Immature natural killer cell (primary cell): ENCODE data around the gene RPSA. TPM values are rescaled to one million over a fixed set of nuclear protein-coding genes. Genes with fewer than 3 reads are reported as not detected.
"Not testable (repeated sequence)": the region's sequence is repeated elsewhere in the genome, so short reads cannot be mapped to it uniquely, and the experiment has no call there.

Experiments
- DNase-seq, 3 donors: peaks; one replicate each; pipeline ENCODE4 v3.0.0; 2022; ENCODE audit warnings: mixed read lengths in 1 of 3
- H3K27ac Mint-ChIP-seq, 6 donors: one replicate each; pipeline ENCODE4 v1.8.0; 2020; ENCODE audit warnings: mixed read lengths in 6 of 6, mild to moderate bottlenecking in 5 of 6, inconsistent platforms in 4 of 6, moderate library complexity in 3 of 6
- H3K27me3 Mint-ChIP-seq, 3 donors: one replicate each; pipeline ENCODE4 v1.8.0; 2020 to 2021; ENCODE audit warnings: low read depth in 3 of 3, mild to moderate bottlenecking in 3 of 3, mixed read lengths in 3 of 3, moderate library complexity in 3 of 3, inconsistent platforms in 1 of 3
- H3K36me3 Mint-ChIP-seq, 3 donors: one replicate each; pipeline ENCODE4 v1.8.0; 2020; ENCODE audit warnings: mixed read lengths in 3 of 3, inconsistent platforms in 2 of 3, mild to moderate bottlenecking in 2 of 3
- H3K4me1 Mint-ChIP-seq, 2 donors: one replicate each; pipeline ENCODE4 v1.8.0; 2020; ENCODE audit warnings: inconsistent platforms in 2 of 2, mild to moderate bottlenecking in 2 of 2, mixed read lengths in 2 of 2, moderate library complexity in 1 of 2
- H3K4me3 Mint-ChIP-seq, 5 donors: one replicate each; pipeline ENCODE4 v1.8.0; 2020; ENCODE audit warnings: mild to moderate bottlenecking in 5 of 5, mixed read lengths in 5 of 5, inconsistent platforms in 3 of 5, moderate library complexity in 3 of 5
- H3K9me3 Mint-ChIP-seq, 6 donors: one replicate each; pipeline ENCODE4 v1.8.0; 2020; ENCODE audit warnings: mild to moderate bottlenecking in 6 of 6, mixed read lengths in 6 of 6, inconsistent platforms in 4 of 6, moderate library complexity in 3 of 6
- polyA plus RNA-seq, 3 donors: library from polyadenylated mRNA; unstranded; fragments of 300-500 nt; fragmentation: Illumina TruSeq; gene quantifications; one replicate each; pipeline ENCODE4 v1.2.3, GENCODE V29; 2021

The RPSA gene
- polyA plus RNA-seq, 3 donors from 2014 or later, result 496 to 820 (median 547) TPM

DNA sequence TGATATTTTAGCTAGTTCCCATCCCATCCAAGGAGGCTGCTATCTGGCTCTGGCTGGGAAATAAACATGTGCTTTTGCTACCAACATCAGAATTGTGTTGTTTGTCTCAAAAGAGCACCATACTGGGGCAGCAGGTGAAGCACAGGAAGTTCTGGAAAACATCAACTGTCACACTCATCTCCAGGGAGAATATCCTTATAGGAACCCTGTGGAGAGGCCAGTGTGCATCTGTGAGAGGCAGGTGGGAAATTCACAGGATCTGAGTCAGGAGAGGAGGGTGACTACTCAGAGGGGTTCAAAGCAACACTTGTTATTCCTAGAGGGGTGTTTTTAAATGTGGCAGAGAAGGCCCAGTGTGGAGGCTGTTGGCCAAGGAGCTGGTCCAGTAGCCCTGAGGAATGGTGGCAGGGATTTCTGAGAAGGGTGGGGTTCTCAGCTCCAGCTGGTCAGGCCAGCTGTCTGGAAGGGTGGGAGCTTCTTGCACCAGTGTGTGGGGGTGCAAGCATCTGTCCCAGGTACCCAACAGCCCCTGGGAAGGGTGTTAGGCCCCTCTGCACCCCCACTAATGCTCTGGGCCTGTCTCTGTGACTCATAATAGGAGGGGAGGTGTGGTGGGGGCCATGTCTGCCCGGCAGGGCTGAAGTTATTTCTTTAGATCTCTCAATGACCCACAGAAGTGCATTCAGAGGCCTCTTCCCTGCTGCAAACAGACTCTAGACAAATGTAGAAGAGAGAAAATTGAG lies 28.7 kb downstream of the RPSA start:
- no peak for DNase-seq
- Mint-ChIP-seq H3K27ac (no peak overlapping the region), H3K4me3 (no peak overlapping the region)

DNA sequence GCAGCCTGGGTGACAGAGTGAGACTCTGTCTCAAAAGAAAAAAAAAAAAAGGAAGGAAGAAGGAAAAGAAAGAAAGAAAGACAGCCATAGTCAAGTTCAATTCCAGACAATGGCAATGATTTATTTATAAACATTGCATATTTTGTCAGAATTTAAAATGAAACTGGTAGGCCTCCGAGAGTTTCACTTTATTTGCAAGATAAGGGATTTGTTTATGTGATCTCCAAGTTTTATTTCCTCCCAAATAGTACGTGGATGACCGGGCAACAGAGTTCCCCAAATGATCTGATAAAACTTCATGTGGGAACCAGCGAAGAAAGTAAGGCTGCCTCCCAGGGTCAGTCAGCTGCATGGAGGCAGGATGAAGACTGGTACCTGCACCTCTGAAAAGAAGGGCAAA lies 32.4 kb downstream of the RPSA start:
- Mint-ChIP-seq H3K27ac (no peak overlapping the region), H3K4me3 (no peak overlapping the region)

More for the DNA sequence above, 28.7 kb downstream of the RPSA start:
- Mint-ChIP-seq H3K36me3 (no peaks in the 10 kb centered on the region), H3K4me1 (no peaks in the 10 kb centered on the region), H3K27me3 (peaks cover 0 to 4% (median 0%) of the 10 kb centered on the region in 3 donors), H3K9me3 (peaks cover 0 to 3% (median 0%) of the 10 kb centered on the region in 6 donors)

DNA sequence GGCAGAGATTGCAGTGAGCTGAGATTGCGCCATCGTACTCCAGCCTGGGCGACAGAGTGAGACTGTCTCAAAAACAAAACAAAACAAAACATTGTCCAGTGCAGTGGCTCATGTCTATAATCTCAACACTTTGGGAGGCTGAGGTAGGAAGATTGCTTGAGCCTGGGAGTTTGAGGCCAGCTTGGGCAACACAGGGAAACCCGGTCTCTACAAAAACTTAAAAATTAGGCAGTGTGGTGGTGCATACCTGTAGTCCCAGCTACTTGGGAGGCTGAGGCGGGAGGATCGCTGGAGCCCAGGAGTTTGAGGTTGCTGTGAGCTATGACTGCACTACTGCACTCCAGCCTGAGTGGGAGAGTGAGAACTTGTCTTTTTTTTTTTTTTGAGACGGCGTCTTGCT lies 33.8 kb downstream of the RPSA start:
- no peak for DNase-seq
- H3K27ac Mint-ChIP-seq, result no peak overlapping the region
- H3K9me3 Mint-ChIP-seq, result no peaks in the 10 kb centered on the region
- H3K4me1 Mint-ChIP-seq, result no peaks in the 10 kb centered on the region
- H3K4me3 Mint-ChIP-seq, result no peak overlapping the region
- H3K27me3 Mint-ChIP-seq, result peaks cover 3 to 5% (median 4%) of the 10 kb centered on the region in 3 donors
- H3K36me3 Mint-ChIP-seq, result no peaks in the 10 kb centered on the region

More for the DNA sequence above, 32.4 kb downstream of the RPSA start:
- Mint-ChIP-seq H3K9me3 (no peaks in the 10 kb centered on the region), H3K36me3 (no peaks in the 10 kb centered on the region), H3K27me3 (peaks cover 0 to 5% (median 1%) of the 10 kb centered on the region in 3 donors), H3K4me1 (no peaks in the 10 kb centered on the region)
- DNase-seq, result no peak

DNA sequence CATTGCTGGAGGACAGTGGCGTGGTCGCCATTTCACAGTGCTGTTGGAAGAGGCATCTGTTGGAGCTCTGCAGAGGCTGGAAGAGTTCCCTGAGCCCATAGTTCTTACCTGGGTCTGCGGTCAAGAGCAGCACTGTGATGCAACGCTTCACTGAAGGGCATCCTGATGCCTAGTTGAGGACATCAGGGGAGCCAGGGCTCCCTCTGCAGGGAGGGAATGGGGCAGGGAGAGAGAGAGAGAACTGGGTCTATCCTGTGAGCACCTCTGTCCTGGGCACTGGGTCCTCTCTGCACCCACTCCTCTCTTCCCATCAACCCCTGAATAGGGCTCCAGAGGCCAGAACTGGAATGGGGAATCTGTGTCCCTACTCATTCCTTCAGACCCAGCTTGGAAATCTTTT lies 37.0 kb downstream of the RPSA start:
- Mint-ChIP-seq H3K4me1 (no peaks in the 10 kb centered on the region), H3K4me3 (no peak overlapping the region), H3K27me3 (peaks cover 4 to 5% (median 5%) of the 10 kb centered on the region in 3 donors), H3K9me3 (no peaks in the 10 kb centered on the region), H3K36me3 (no peaks in the 10 kb centered on the region), H3K27ac (no peak overlapping the region)
- DNase-seq, result no peak

DNA sequence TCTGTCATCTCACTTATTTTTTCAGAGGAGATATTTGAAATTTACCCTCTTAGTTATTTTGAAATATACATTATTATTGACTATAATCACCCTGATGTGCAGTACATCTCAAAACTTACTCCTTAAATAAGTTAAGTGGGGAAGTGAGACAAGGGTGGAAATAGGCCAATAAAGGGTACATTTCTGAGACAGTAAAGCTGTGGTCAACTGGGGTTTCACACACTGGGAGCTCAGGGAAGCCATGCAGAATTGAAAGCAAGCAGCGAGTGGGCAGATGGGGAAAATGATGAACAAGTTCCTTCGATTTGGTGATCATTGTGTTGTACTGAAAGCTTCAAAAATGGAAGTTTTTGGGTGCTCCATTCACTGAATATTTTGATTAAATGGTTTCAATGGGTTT lies 39.4 kb downstream of the RPSA start:
- Mint-ChIP-seq H3K27me3 (peaks cover 3 to 7% (median 4%) of the 10 kb centered on the region in 3 donors), H3K36me3 (no peaks in the 10 kb centered on the region), H3K4me3 (no peak overlapping the region), H3K4me1 (no peaks in the 10 kb centered on the region), H3K9me3 (no peaks in the 10 kb centered on the region), H3K27ac (no peak overlapping the region)
- no peak for DNase-seq

DNA sequence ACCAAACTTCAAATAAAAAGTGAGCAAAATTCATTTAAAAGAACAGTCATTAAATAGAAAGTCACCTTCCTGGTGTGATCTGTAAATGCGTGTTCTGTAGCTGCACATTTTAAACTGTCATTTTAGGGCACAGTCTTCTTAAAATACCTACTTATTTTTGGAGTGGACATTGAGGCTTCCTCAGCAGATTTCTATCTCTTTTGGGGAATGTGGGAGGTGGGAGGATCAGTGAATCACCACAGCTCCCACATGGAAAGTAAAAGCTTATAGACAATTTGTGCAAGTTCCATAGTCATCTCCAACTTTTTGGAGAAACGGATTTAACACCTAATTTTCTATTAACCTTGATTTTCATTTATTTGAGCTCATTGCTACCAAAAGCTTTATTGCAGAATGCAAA lies 39.9 kb downstream of the RPSA start:
- Mint-ChIP-seq H3K27ac (no peak overlapping the region), H3K36me3 (no peaks in the 10 kb centered on the region), H3K9me3 (no peaks in the 10 kb centered on the region), H3K27me3 (peaks cover 3 to 7% (median 4%) of the 10 kb centered on the region in 3 donors), H3K4me1 (no peaks in the 10 kb centered on the region), H3K4me3 (no peak overlapping the region)
- DNase-seq, result no peak

DNA sequence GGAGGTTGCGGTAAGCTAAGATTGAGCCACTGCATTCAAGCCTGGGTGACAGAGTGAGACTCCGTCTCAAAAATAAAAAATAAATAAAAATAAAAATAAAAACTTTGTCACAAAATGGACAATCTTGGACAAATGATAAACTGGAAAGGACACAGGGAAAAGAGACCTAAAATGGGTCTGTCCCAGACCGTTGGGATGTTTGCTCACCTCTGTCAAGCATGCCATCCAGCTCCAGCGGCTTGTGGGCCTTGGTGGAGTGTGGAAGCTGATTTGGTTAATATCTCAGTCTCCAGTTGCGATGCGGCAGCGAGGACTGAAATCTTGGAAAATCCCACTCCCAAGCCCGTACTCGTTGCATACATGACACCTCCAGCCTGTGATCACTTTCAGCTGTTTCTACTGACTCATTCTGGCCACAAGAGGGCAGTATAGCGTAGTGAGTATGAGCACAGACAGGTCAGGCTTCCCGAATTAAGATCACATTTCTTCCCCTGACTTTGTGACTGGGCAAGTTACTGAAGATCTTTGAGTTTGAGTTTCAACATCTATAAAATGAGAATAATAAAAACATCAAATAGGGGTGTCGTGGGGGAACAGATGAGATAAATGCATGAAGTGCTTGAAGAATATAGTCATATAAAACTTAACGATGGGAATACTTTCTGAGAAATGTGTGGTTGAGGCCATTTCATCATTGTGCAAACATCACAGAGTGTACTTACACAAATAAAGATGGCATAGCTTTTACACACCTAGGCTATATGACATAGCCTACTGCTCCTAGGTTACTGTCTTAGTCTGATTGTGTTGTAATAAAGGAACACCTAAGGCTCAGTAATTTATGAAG lies 41.3 kb downstream of the RPSA start:
- no peaks in the 10 kb centered on the region for H3K36me3 Mint-ChIP-seq
- H3K9me3 Mint-ChIP-seq, result no peaks in the 10 kb centered on the region
- DNase-seq, result peak; percentile 51 to 62 (median 57)
- H3K27me3 Mint-ChIP-seq, result peaks cover 4 to 6% (median 5%) of the 10 kb centered on the region in 3 donors
- no peak overlapping the region for H3K27ac Mint-ChIP-seq
- no peaks in the 10 kb centered on the region for H3K4me1 Mint-ChIP-seq
- H3K4me3 Mint-ChIP-seq, result no peak overlapping the region

DNA sequence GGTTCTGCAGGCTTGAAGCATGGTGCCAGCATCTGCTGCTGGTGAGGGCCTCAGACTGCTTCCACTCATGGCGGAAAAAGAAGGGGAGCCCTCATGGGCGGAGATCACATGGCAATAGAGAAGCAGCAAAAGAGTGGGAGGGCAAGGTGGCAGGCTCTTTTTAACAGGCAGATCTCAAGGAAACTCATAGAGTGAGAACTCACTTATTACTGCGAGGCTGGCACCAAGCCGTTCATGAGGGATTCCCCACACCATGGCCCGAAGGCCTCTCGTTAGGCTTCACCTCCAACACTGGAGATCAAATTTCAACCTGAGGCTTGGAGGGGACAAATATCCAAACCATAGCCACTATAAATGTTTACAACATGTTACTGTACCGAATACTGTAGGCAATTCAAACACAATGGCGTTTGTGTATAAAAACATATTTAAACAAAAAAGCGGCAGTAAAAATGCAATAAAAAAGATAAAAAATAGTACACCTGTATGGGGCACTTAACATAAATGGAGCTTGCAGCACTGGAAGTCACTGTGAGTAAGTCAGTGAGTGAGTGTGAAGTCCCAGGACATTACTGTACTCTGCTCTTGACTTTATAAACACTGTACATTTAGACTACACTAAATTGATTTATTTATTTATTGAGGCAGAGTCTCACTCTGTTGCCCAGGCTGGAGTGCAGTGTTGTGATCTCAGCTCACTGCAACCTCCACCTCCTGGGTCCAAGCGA lies 42.1 kb downstream of the RPSA start:
- Mint-ChIP-seq H3K27me3 (peaks cover 3 to 8% (median 4%) of the 10 kb centered on the region in 3 donors), H3K27ac (no peak overlapping the region), H3K4me3 (no peak overlapping the region), H3K4me1 (no peaks in the 10 kb centered on the region), H3K9me3 (no peaks in the 10 kb centered on the region), H3K36me3 (no peaks in the 10 kb centered on the region)
- no peak for DNase-seq

DNA sequence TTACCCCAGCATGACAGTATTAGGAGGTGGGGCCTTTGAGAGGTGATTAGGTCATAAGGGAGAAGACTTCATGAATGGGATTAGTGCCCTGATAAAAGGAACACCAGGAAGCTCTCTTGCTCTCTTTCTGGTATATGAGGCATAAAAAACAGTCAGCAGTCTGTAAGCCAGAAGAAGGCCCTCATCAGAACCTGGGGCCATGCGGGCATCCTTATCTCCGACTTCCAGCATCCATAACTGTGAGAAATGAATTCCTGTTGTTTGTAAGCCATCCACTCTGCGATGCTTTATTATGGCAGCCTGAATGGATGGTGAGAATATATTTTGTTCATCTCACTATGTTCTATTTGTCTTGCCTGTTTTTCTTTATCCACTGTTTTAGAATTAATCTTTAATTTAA lies 43.3 kb downstream of the RPSA start:
- H3K27ac Mint-ChIP-seq, result no peak overlapping the region
- no peak overlapping the region for H3K4me3 Mint-ChIP-seq
- H3K36me3 Mint-ChIP-seq, result no peaks in the 10 kb centered on the region
- H3K4me1 Mint-ChIP-seq, result no peaks in the 10 kb centered on the region
- no peaks in the 10 kb centered on the region for H3K9me3 Mint-ChIP-seq
- peaks cover 3 to 6% (median 3%) of the 10 kb centered on the region in 3 donors for H3K27me3 Mint-ChIP-seq
- DNase-seq, result no peak

DNA sequence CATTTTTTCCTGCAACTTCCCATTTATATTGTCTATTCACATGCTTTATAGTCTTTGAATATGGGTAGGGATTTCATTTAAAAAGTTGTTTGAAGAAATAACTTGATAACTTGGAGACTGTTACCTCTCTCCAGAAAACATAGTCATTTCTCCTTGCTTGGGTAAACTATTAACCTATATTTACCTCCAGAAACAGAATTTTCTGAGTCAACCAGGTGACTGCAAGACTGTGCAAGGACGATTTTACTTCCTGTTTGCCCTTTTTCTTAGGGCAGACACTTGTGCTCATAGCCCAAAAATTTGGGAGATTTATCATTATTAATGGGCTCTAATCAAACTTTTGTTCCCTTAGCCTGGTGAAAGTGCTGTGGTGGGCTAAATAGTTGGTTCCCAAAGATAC lies 46.6 kb downstream of the RPSA start:
- Mint-ChIP-seq H3K4me3 (no peak overlapping the region), H3K4me1 (no peaks in the 10 kb centered on the region), H3K36me3 (no peaks in the 10 kb centered on the region), H3K9me3 (peaks cover 0 to 3% (median 0%) of the 10 kb centered on the region in 6 donors), H3K27me3 (peaks cover 3 to 12% (median 6%) of the 10 kb centered on the region in 3 donors), H3K27ac (no peak overlapping the region)
- DNase-seq, result no peak

DNA sequence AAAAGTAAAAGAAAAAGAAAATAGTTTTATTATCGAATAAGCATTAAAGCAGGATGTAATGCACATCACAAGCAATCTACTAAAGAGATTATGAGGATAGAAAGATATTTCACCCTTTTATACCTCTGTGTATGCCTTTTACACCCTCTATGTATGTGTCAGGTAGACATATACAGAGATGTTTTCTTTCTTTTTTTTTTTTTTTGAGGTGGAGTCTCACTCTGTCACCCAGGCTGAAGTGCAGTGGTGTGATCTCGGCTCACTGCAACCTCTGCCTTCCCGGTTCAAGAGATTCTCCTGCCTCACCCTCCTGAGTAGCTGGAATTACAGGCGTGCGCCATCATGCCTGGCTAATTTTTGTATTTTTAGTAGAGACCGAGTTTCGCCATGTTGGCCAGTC lies 47.4 kb downstream of the RPSA start:
- H3K36me3 Mint-ChIP-seq, result not testable (repeated sequence)

DNA sequence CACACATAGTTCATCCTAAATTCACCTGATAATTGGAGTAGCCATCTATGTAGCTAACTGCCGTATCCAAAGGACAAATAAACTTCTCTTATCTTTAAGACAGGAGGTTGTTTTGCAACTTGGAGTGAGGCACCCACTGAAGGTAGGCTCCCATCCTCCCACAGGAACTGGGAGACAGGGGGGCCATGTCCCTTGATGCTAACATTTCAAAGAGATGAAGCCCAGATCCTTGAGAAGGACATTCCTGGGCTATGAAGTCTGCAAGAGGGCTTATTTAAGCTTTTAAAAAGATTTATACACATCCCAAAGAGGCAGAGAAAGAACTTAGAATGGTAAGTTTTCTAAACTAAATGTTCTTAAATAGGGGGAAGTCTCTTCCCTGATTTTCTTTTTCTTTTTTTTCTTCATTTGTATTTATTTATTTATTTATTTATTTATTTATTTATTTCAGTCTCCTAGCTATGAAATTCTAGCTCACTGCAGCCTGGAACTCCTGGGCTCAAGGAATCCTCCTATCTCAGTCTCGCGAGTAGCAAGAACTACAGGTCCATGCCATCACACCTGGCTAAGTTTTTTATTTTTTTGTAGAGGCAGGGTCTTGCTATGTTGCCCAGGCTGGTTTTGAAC lies 48.2 kb downstream of the RPSA start:
- Mint-ChIP-seq H3K9me3 (peaks cover 0 to 3% (median 0%) of the 10 kb centered on the region in 6 donors), H3K27me3 (peaks cover 3 to 10% (median 10%) of the 10 kb centered on the region in 3 donors), H3K4me3 (no peak overlapping the region), H3K27ac (no peak overlapping the region), H3K36me3 (no peaks in the 10 kb centered on the region), H3K4me1 (no peaks in the 10 kb centered on the region)
- DNase-seq, result no peak

More for the DNA sequence above, 47.4 kb downstream of the RPSA start:
- not testable (repeated sequence) for H3K27ac Mint-ChIP-seq, H3K4me3 Mint-ChIP-seq, DNase-seq, H3K9me3 Mint-ChIP-seq, H3K4me1 Mint-ChIP-seq
- peaks cover 3 to 10% (median 10%) of the 10 kb centered on the region in 3 donors for H3K27me3 Mint-ChIP-seq

DNA sequence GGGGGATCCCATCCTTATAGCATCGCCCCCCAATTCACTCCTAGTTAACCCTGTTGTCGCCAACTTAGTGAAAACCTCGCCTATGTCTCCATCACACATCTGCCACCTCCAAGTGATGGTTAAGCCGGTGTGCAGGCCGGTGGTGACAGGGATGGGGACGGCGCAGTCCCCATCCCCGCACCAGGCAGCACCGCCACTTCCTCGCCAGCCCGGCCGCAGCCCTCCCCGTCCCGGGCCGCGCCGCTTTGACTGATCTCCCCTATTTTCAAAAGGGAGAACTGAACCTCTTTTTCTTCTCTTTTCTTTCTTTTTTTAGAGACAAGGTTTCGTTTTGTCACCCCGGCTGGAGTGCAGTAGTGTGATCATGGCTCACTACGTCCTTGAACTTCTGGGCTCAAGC lies 49.6 kb downstream of the RPSA start:
- H3K4me1 Mint-ChIP-seq, result no peaks in the 10 kb centered on the region
- H3K36me3 Mint-ChIP-seq, result no peaks in the 10 kb centered on the region
- DNase-seq, result no peak
- peaks cover 0 to 3% (median 0%) of the 10 kb centered on the region in 6 donors for H3K9me3 Mint-ChIP-seq
- H3K4me3 Mint-ChIP-seq, result no peak overlapping the region
- no peak overlapping the region for H3K27ac Mint-ChIP-seq
- peaks cover 3 to 13% (median 8%) of the 10 kb centered on the region in 3 donors for H3K27me3 Mint-ChIP-seq
